A549 (cell line): Measurements from ENCODE around the gene XIAP.

ENCODE experiments used
- CEBPB ChIP-seq, 2 experiments: fragments of >200 bp in 1 of 2; sonication (Bioruptor Twin) in 1 of 2; formaldehyde crosslinking in 1 of 2; IDR thresholded peaks; 2 replicates each; pipeline ENCODE4 v1.6.1; 2012 to 2016
- EHF ChIP-seq: fragments of 250-450 bp; sonication (Bioruptor Pico); IDR thresholded peaks from 2 replicates; pipeline ENCODE4 v1.5.0; 2020; ENCODE audit warnings: mild to moderate bottlenecking
- ELK1 ChIP-seq: fragments of 150-350 bp; IDR thresholded peaks from 2 replicates; pipeline ENCODE4 v1.6.1; 2014; ENCODE audit warnings: low read depth, mild to moderate bottlenecking, low read length
- ESRRA ChIP-seq: fragments of 150-350 bp; IDR thresholded peaks from 2 replicates; pipeline ENCODE4 v1.6.1; 2014; ENCODE audit warnings: mild to moderate bottlenecking, low read length, borderline replicate concordance
- NFE2L2 ChIP-seq: fragments of 150-350 bp; conservative IDR thresholded peaks from 2 replicates; pipeline ENCODE4 v1.6.1; 2014; ENCODE audit warnings: low read length
- PBX3 ChIP-seq: IDR thresholded peaks from 2 replicates; pipeline ENCODE4 v1.6.1; 2012
- PHF8 ChIP-seq: fragments of 200-600 bp; sonication (generic); IDR thresholded peaks from 2 replicates; pipeline ENCODE4 v1.6.1; 2016; ENCODE audit warnings: low read depth, mild to moderate bottlenecking, antibody characterized with exemption, moderate library complexity, borderline replicate concordance
- POLR2A ChIP-seq: IDR thresholded peaks from 2 replicates; pipeline ENCODE4 v1.6.1; 2012; ENCODE audit warnings: mild to moderate bottlenecking, low read length
- RAD21 ChIP-seq, 2 experiments: fragments of >200 bp in 1 of 2; sonication (Bioruptor Twin) in 1 of 2; formaldehyde crosslinking in 1 of 2; IDR thresholded peaks in 1 of 2; conservative IDR thresholded peaks in 1 of 2; 2 replicates in 1 of 2; 3 replicates in 1 of 2; pipeline ENCODE4 v1.6.1; 2012 to 2018; ENCODE audit warnings: inconsistent platforms in 1 of 2
- ZC3H11A ChIP-seq: fragments of 450-650 bp; IDR thresholded peaks from 2 replicates; pipeline ENCODE4 v1.6.1; 2014; ENCODE audit warnings: antibody characterized with exemption, mild to moderate bottlenecking
- ZNF302 ChIP-seq: fragments of 250-450 bp; sonication (Bioruptor Pico); IDR thresholded peaks from 2 replicates; pipeline ENCODE4 v1.9.0; 2021; ENCODE audit warnings: inconsistent platforms, mild to moderate bottlenecking, moderate library complexity
- TF ChIP-seq, protein P1 (sequence below): fragments of 200-600 bp; sonication (generic); IDR thresholded peaks from 2 replicates; pipeline ENCODE4 v1.6.1; 2016; ENCODE audit warnings: antibody characterized with exemption, mild to moderate bottlenecking, moderate library complexity
- TF ChIP-seq, protein P2 (sequence below): fragments of >200 bp; sonication (Bioruptor Twin); formaldehyde crosslinking; IDR thresholded peaks from 3 replicates; pipeline ENCODE4 v1.5.1; 2016

- TF ChIP-seq, protein P1, sequence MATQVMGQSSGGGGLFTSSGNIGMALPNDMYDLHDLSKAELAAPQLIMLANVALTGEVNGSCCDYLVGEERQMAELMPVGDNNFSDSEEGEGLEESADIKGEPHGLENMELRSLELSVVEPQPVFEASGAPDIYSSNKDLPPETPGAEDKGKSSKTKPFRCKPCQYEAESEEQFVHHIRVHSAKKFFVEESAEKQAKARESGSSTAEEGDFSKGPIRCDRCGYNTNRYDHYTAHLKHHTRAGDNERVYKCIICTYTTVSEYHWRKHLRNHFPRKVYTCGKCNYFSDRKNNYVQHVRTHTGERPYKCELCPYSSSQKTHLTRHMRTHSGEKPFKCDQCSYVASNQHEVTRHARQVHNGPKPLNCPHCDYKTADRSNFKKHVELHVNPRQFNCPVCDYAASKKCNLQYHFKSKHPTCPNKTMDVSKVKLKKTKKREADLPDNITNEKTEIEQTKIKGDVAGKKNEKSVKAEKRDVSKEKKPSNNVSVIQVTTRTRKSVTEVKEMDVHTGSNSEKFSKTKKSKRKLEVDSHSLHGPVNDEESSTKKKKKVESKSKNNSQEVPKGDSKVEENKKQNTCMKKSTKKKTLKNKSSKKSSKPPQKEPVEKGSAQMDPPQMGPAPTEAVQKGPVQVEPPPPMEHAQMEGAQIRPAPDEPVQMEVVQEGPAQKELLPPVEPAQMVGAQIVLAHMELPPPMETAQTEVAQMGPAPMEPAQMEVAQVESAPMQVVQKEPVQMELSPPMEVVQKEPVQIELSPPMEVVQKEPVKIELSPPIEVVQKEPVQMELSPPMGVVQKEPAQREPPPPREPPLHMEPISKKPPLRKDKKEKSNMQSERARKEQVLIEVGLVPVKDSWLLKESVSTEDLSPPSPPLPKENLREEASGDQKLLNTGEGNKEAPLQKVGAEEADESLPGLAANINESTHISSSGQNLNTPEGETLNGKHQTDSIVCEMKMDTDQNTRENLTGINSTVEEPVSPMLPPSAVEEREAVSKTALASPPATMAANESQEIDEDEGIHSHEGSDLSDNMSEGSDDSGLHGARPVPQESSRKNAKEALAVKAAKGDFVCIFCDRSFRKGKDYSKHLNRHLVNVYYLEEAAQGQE = no peak
- TF ChIP-seq, protein P2, sequence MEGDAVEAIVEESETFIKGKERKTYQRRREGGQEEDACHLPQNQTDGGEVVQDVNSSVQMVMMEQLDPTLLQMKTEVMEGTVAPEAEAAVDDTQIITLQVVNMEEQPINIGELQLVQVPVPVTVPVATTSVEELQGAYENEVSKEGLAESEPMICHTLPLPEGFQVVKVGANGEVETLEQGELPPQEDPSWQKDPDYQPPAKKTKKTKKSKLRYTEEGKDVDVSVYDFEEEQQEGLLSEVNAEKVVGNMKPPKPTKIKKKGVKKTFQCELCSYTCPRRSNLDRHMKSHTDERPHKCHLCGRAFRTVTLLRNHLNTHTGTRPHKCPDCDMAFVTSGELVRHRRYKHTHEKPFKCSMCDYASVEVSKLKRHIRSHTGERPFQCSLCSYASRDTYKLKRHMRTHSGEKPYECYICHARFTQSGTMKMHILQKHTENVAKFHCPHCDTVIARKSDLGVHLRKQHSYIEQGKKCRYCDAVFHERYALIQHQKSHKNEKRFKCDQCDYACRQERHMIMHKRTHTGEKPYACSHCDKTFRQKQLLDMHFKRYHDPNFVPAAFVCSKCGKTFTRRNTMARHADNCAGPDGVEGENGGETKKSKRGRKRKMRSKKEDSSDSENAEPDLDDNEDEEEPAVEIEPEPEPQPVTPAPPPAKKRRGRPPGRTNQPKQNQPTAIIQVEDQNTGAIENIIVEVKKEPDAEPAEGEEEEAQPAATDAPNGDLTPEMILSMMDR = no peak
- TF ChIP-seq ELK1 = no peak
- TF ChIP-seq RAD21 (conservative IDR thresholded peaks at IDR 0.05 in 1 of 2, IDR thresholded peaks at IDR 0.05 in 1 of 2) = no peak
- TF ChIP-seq POLR2A = no peak
- no peak for TF ChIP-seq ZNF302 (CRISPR knock-in tag)
- no peak for TF ChIP-seq ZC3H11A
- no peak for TF ChIP-seq EHF (CRISPR knock-in tag)
- 0 out of 4 replicates have a peak, but pooled peaks of 1 of the 2 experiments have one; percentile 19 for TF ChIP-seq CEBPB (IDR thresholded peaks at IDR 0.05)
- TF ChIP-seq ESRRA = no peak
- TF ChIP-seq PBX3 = no peak
- TF ChIP-seq PHF8 = no peak
- no peak for TF ChIP-seq NFE2L2
These were observed 29.5 kb upstream of the XIAP start for GRCh38 chrX:123830309-123830708.
